ENCODE results near the gene ARRB1. TPM values are rescaled to one million over a fixed set of nuclear protein-coding genes. Genes with fewer than 3 reads are reported as not detected.

ARRB1 gene
- total RNA-seq, 2 experiments from 2014 or later: 42.6 to 69.3 TPM

DNA sequence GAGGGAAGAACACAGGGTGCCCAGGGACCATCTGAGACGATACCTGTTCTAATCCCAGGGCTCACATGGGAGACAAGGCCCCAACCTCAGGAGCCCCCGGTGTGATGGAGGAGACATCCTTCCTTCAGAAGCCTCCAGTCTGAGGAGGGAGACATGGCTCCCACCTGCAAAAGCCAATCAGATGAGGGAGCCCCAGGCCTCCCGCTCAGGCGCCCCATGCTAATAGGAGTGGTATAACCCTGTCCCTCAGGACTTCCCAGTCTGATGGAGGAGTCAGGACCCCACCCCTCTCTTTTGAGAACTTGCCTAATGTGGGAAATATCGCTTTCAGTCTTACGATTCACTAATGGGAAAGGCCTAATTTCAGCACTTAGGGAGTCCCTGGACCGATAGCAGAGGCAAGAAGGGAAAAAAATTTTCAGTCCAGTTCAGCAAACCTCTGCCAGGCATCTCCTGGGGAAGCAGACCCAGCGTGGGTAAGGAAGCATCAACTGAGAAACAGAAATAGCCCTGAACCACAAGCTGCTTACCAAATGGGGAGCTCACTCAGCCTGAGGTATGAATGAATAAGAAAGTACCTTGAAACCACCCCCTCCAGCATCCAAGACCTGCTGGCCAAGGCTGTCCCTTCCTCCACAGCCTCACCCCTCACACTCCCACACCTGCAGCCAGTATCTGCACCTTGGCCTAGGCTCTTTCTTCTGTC lies 5.9 kb downstream of the ARRB1 start:
- Mint-ChIP-seq H3K36me3 (no peaks in the 10 kb centered on the region), H3K4me3 (no peak overlapping the region), H3K4me1 (peaks cover 78% of the 10 kb centered on the region), H3K9me3 (ENCODE audit: low read depth) (no peaks in the 10 kb centered on the region), H3K27me3 (no peaks in the 10 kb centered on the region), H3K27ac (peak overlapping the region; percentile 50)
- ATAC-seq (no peak), DNase-seq (no peak)
- CTCF ChIA-PET: interaction anchor here (0.6 kb wide), 1 partner anchor 16 kb away, joined by 5 read pairs; no protein-coding TSS in a partner anchor

DNA sequence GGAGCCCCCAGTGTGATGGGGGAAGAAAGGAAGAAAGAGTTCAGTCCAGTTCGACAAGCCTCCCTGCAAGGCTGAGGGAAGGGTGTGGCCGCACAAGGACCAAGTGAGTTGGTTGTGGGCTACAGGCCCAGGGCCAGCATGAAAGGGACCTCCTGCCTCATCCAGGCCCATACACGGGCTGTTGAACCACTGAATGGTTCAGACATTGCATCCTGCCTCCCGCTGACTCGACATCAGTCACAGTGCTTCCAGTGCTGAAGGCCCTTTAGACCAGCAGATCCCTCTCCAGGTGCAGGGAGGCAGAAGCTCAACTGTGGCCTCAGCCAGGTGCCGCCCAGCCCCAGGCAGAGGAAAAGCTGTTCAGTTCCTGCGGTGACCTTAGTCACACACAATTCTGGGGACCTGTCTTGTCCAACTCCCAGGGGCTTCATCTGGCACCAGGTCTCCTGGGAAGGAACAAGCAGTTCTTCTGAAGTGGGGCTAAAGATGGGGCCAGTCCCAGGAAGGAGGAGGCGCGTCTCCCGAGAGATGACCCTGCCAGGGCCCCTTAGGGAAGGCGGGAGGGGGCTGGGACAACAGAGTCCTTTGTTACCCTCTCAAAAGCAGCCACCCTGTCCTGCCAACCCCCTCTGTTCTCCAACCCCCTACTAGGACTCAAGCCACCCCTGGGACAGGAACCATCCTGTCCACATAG lies 6.6 kb downstream of the ARRB1 start:
- Mint-ChIP-seq H3K4me1 (peaks cover 80% of the 10 kb centered on the region), H3K36me3 (no peaks in the 10 kb centered on the region), H3K4me3 (no peak overlapping the region), H3K27ac (no peak overlapping the region), H3K27me3 (no peaks in the 10 kb centered on the region), H3K9me3 (ENCODE audit: low read depth) (no peaks in the 10 kb centered on the region)
- ATAC-seq: no peak
- CTCF ChIA-PET: interaction anchor here (0.6 kb wide), 1 partner anchor 16 kb away, joined by 5 read pairs; no protein-coding TSS in a partner anchor
- DNase-seq: no peak

DNA sequence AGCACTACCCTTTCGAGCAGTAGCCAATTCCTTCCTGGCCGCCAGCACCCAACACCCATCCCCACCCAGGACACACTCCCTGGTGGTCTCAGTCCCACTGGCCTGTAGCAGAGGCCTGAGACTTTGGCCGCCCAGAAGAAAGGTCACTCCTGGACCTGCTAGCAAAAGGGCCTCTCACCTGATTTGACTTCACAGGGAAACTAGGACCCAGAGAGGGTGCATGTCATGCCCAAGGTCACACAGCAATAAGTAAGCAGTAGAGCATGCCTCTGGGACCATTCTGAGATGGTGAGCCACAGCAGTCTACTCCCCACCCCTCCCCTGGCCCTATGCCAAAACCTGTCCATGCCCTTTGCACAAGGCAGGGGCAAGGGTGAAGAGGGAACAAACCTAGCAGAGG lies 7.3 kb downstream of the ARRB1 start:
- H3K4me1 Mint-ChIP-seq: peaks cover 82% of the 10 kb centered on the region
- CTCF ChIA-PET: no interaction called here
- DNase-seq (no peak), ATAC-seq (no peak)
- H3K4me3 Mint-ChIP-seq: no peak overlapping the region
- no peaks in the 10 kb centered on the region for H3K36me3 Mint-ChIP-seq
- no peaks in the 10 kb centered on the region for H3K27me3 Mint-ChIP-seq
- no peaks in the 10 kb centered on the region for H3K9me3 Mint-ChIP-seq (ENCODE audit: low read depth)
- no peak overlapping the region for H3K27ac Mint-ChIP-seq

DNA sequence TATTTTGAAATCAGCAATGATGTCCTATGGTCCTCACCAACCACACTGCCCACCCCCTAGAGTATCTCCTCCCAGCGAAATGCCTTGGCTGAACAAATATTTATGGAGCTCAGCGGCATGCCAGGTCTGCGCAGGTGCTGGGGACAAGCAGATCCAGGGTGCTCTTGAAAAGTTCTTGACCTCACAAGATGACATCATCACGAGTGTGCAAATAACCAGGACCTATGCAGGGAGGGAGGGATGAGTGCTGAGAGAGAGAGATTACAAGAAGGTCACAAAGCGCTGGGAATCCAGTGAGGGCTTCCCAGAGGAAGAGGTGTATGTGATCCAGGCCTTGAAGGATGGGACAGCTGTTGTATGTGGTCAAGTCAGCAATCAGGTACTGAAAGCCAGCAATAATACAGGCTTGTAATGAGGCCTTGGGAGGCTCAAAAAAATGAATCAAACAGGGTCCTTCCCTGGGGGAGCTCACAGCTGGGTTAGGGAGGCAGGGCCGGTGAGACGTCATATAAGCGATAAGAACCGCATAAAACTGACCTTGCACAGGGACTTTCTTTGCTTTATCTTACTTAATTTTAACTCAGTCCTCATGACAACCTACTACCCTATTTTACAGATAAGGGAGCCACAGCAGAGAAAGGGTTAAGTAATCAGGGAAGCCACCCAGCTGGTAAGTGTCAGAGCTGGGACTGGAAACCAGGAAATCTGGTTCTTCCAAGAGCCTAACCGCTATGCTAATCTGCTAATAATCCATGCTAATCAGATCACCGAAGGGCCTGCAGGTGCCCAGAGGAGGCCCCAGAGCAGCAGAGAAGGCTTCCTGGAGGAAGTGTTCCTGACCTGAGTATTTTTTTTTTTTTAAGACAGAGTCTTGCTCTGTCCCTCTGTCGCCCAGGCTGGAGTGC lies 8.2 kb downstream of the ARRB1 start:
- CTCF ChIA-PET: interaction anchor here (0.8 to 5.2 kb wide), 3 partner anchors 7 to 42 kb away, joined by 3 to 44 read pairs (median 22); partner anchors contain the start of gene ARRB1
- H3K4me1 Mint-ChIP-seq: peaks cover 82% of the 10 kb centered on the region
- H3K27me3 Mint-ChIP-seq: no peaks in the 10 kb centered on the region
- no peaks in the 10 kb centered on the region for H3K9me3 Mint-ChIP-seq (ENCODE audit: low read depth)
- ATAC-seq (no peak), DNase-seq (no peak)
- peak overlapping the region; percentile 4 for H3K27ac Mint-ChIP-seq
- H3K36me3 Mint-ChIP-seq: no peaks in the 10 kb centered on the region
- no peak overlapping the region for H3K4me3 Mint-ChIP-seq

DNA sequence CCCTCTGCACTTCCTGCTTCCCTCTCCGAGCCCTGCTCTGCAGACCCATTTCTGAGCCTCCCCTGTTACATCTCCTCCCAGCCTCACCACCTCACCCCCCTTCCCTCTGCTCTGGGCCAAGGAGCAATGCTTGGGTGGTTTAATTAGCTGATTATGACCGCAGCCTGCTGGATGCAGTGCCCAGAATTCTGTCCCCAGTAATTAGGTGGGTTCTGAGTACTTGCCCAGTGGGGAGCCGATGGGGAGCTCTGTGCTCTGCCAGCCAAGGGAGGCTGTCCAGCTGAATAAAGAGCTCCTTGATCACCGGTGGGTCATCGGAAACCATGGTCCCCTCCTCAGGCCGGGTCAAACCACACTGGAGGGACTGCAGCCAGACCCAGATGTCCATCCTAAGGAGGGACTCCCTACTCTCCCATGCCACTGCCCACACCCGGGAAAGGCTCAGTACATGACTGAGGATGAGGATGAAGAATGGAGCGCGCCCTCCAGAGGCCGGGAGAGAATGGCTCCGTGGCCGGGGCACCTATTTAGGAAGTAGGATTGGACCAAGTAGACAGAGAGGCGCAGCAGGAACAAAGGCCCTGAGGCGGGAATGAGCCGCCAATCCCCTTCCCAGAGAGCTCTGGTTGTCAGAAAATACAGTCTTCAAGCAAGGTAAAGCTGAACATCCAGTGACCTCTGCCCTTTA lies 9.1 kb downstream of the ARRB1 start:
- H3K36me3 Mint-ChIP-seq: no peaks in the 10 kb centered on the region
- H3K9me3 Mint-ChIP-seq (ENCODE audit: low read depth): no peaks in the 10 kb centered on the region
- H3K4me3 Mint-ChIP-seq: no peak overlapping the region
- H3K4me1 Mint-ChIP-seq: peaks cover 81% of the 10 kb centered on the region
- H3K27ac Mint-ChIP-seq: peak overlapping the region; percentile 42
- CTCF ChIA-PET: interaction anchor here (0.6 to 5.2 kb wide), 6 partner anchors 8 to 44 kb away, joined by 3 to 58 read pairs (median 13); partner anchors contain the start of gene ARRB1
- no peaks in the 10 kb centered on the region for H3K27me3 Mint-ChIP-seq
- ATAC-seq (no peak), DNase-seq (no peak)

DNA sequence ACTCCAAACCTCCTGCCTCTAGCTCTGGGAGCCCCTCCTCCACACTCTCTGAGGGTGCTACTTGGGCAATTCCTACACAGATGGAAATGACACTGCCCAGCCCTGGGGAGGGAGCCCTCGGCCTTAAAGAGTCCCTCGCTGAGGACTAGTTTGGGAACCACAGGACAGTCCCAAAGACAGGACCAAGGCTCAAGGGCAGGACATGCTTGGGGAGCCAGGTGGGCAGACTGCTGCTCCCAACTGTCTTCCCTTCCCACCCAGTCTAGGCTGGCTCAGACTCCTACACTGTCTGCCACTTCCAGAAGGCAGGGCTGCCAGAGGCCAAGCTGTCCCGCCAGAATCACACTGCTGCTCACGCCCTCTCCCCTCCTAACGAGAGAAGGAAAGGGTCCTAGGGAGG lies 9.8 kb downstream of the ARRB1 start:
- H3K4me3 Mint-ChIP-seq: no peak overlapping the region
- no peak for DNase-seq
- H3K4me1 Mint-ChIP-seq: peaks cover 80% of the 10 kb centered on the region
- no peaks in the 10 kb centered on the region for H3K36me3 Mint-ChIP-seq
- CTCF ChIA-PET: interaction anchor here (0.6 to 5.2 kb wide), 13 partner anchors 9 to 67 kb away, joined by 3 to 58 read pairs (median 4); partner anchors contain the start of gene ARRB1
- no peaks in the 10 kb centered on the region for H3K27me3 Mint-ChIP-seq
- H3K9me3 Mint-ChIP-seq (ENCODE audit: low read depth): no peaks in the 10 kb centered on the region
- peak overlapping the region; percentile 42 for H3K27ac Mint-ChIP-seq
- ATAC-seq: no peak

DNA sequence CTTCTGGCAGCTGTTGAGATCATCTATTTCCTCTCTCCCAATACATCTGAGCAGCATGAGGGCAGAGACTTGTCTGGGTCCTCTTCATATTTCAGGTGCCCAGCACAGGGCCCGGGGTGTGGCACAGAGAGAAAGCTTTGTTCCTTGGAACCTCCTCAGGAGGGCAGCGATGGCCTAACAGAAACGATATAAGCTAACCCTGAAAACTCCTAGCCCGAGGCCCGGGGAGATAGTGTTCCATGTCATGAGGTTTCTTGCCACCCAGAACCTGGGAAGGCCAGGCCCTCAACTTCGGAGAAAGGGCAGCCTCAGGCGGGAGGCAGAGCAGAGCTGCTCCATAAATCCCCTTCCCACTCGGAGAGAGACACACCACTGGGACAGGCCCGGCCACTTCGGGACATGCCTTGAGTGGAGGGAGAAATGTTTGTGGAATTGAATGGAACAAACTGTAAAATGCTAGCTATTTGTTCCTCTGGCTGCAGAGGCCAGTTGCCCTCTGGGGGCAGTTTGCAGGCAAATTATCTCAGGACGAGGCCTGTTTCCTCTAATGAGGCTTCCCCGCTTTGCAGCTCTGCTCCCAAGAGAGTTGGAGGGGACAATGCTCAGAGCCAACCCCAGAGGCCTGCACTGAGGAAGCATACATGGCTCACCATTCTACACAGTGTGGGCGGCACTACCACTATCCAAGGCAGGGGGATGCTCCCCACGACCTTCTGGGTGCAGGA lies 11.6 kb downstream of the ARRB1 start:
- CTCF ChIA-PET: interaction anchor here (1.0 to 5.2 kb wide), 11 partner anchors 9 to 812 kb away, joined by 3 to 58 read pairs (median 8); partner anchors contain the start of gene ARRB1
- DNase-seq (no peak), ATAC-seq (peak; percentile 15)
- peak overlapping the region; percentile 88 for H3K27ac Mint-ChIP-seq
- no peak overlapping the region for H3K4me3 Mint-ChIP-seq
- no peaks in the 10 kb centered on the region for H3K9me3 Mint-ChIP-seq (ENCODE audit: low read depth)
- peaks cover 62% of the 10 kb centered on the region for H3K4me1 Mint-ChIP-seq
- no peaks in the 10 kb centered on the region for H3K36me3 Mint-ChIP-seq
- H3K27me3 Mint-ChIP-seq: no peaks in the 10 kb centered on the region

DNA sequence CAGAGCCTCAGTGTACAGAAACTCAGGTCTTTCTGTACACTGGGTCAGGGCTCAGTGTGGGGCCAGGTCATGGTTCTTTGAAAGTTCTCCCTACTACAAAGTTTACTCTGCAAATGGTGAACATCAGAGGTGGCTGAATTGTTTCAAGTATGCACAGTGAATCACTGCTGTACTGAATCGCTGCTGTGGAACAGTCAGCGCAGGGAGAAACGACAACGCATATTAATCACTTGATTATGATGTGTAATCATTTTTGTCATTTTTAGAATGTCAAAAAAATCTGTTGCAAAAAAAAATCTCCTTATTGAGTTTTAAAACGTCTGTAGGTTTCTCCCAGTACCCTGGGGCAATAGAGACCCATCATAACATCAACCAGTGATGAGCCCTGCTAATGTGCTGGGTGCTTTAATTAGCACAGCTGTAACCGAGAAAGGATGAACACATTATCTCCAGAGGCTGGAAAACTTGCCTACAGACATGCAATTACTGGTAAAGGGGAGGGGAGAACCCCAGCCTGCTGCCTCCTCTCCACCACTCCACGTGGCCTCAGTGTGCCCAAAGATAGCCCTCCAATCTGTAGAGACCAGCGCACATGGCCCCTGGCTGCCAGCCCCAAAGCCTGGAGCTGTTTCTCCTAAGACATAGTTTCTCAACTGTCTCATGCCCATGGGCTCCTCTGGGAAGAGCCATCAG lies 12.8 kb downstream of the ARRB1 start:
- H3K36me3 Mint-ChIP-seq: no peaks in the 10 kb centered on the region
- ATAC-seq: no peak
- H3K9me3 Mint-ChIP-seq (ENCODE audit: low read depth): no peaks in the 10 kb centered on the region
- H3K27me3 Mint-ChIP-seq: no peaks in the 10 kb centered on the region
- no peak overlapping the region for H3K4me3 Mint-ChIP-seq
- no peak for DNase-seq
- H3K27ac Mint-ChIP-seq: no peak overlapping the region
- CTCF ChIA-PET: interaction anchor here (0.9 to 5.2 kb wide), 6 partner anchors 8 to 813 kb away, joined by 3 to 58 read pairs (median 18); partner anchors contain the start of gene ARRB1
- H3K4me1 Mint-ChIP-seq: peaks cover 60% of the 10 kb centered on the region

DNA sequence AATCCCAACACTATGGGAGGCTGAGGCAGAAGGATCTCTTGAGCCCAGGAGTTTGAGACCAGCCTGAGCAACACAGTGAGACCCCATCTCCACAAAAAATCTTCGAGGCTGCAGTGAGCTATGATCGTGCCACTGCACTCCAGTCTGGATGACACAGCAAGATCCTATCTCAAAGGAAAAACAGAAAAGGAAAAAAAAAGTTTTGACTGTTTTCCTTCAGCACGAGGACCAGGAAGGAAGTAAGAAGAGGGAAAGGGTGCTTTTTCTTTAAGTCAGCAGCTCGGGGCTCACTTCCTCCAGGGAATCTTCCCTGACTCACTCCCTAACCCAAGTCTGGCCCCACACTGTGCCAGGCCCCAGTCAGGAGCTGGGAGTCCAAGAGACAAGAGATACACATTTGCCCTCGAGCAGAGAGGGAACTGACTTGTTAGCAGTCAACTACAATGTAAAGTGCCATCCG lies 14.2 kb downstream of the ARRB1 start:
- H3K27ac Mint-ChIP-seq: no peak overlapping the region
- peaks cover 4% of the 10 kb centered on the region for H3K36me3 Mint-ChIP-seq
- H3K4me1 Mint-ChIP-seq: peaks cover 52% of the 10 kb centered on the region
- ATAC-seq (no peak), DNase-seq (no peak)
- no peaks in the 10 kb centered on the region for H3K9me3 Mint-ChIP-seq (ENCODE audit: low read depth)
- no peak overlapping the region for H3K4me3 Mint-ChIP-seq
- CTCF ChIA-PET: interaction anchor here (0.8 to 2.4 kb wide), 2 partner anchors 47 to 195 kb away, joined by 3 to 6 read pairs; no protein-coding TSS in a partner anchor
- no peaks in the 10 kb centered on the region for H3K27me3 Mint-ChIP-seq

DNA sequence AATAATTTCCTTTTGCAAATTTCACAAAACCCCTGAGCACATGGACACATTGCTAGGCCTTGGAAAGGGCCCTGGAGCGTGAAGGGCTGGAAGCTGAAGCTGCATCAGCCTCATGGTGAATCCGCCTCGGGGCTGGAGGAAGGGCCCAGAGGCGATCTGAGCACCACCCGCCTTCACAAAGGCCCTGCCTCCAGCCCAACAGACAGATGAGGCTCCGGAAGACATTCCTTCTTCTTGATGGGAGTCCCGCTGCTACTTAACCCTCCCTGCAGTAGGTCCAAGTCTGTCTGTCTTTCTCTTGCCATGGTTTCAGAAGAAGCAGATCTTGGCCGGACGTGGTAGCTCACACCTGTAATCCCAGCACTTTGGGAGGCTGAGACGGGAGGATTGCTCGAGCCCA lies 16.5 kb downstream of the ARRB1 start:
- H3K27me3 Mint-ChIP-seq: no peaks in the 10 kb centered on the region
- H3K4me1 Mint-ChIP-seq: peaks cover 33% of the 10 kb centered on the region
- DNase-seq (no peak), ATAC-seq (no peak)
- H3K36me3 Mint-ChIP-seq: peaks cover 16% of the 10 kb centered on the region
- no peak overlapping the region for H3K4me3 Mint-ChIP-seq
- H3K27ac Mint-ChIP-seq: no peak overlapping the region
- no peaks in the 10 kb centered on the region for H3K9me3 Mint-ChIP-seq (ENCODE audit: low read depth)
- CTCF ChIA-PET: interaction anchor here (1.0 to 10.5 kb wide), 4 partner anchors 51 to 59 kb away, joined by 3 to 126 read pairs (median 3); no protein-coding TSS in a partner anchor

DNA sequence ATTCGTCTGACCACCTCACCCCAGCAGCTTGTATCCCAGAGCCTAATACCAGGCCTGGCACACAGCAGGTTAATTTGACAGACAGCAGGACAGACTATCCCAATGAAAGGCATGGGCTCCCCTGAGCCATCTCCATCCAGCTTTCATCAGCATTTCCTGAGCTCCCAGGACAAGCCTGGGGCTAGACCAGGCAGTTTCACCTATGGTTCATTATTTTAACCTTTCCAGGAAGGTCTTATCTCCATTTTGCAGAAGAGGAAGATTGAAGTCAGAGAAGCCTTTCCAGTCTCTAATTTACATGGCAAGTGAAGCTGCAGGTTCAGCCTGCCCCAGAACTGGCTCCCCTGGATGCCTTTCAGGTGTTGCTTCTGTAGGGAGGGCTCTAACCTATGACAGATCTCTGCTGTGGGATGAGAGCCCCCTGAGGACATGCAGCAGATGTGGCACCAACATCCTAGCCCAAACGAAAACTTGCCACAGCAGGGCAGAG lies 17.0 kb downstream of the ARRB1 start:
- Mint-ChIP-seq H3K4me1 (peaks cover 33% of the 10 kb centered on the region), H3K36me3 (peaks cover 16% of the 10 kb centered on the region), H3K27ac (peak overlapping the region; percentile 57)

More for the DNA sequence above, 17.0 kb downstream of the ARRB1 start:
- no peak for DNase-seq
- no peak overlapping the region for H3K4me3 Mint-ChIP-seq
- CTCF ChIA-PET: interaction anchor here (1.0 to 10.5 kb wide), 4 partner anchors 52 to 58 kb away, joined by 3 to 126 read pairs (median 3); no protein-coding TSS in a partner anchor
- H3K27me3 Mint-ChIP-seq: no peaks in the 10 kb centered on the region
- ATAC-seq: no peak
- H3K9me3 Mint-ChIP-seq (ENCODE audit: low read depth): no peaks in the 10 kb centered on the region
